Fibroblast of skin of scalp (primary cell): ENCODE measurements around the gene VWC2. TPM values are rescaled to one million over a fixed set of nuclear protein-coding genes. Genes with fewer than 3 reads are reported as not detected.

ENCODE experiments used
- DNase-seq: peaks from one replicate; pipeline ENCODE4 v3.0.0-alpha.2; 2013
- polyA plus RNA-seq, 2 experiments: library from polyadenylated mRNA; unstranded; fragments of 120-200 nt; gene quantifications; one replicate each; pipeline ENCODE4 v1.2.1, GENCODE V29; 2013; ENCODE audit not compliant: insufficient read length in 2 of 2

Gene VWC2
- not detected for polyA plus RNA-seq (2013, experiment 1 of 2; ENCODE audit: insufficient read length)
- 0.02 TPM for polyA plus RNA-seq (2013, experiment 2 of 2; ENCODE audit: insufficient read length)

DNA sequence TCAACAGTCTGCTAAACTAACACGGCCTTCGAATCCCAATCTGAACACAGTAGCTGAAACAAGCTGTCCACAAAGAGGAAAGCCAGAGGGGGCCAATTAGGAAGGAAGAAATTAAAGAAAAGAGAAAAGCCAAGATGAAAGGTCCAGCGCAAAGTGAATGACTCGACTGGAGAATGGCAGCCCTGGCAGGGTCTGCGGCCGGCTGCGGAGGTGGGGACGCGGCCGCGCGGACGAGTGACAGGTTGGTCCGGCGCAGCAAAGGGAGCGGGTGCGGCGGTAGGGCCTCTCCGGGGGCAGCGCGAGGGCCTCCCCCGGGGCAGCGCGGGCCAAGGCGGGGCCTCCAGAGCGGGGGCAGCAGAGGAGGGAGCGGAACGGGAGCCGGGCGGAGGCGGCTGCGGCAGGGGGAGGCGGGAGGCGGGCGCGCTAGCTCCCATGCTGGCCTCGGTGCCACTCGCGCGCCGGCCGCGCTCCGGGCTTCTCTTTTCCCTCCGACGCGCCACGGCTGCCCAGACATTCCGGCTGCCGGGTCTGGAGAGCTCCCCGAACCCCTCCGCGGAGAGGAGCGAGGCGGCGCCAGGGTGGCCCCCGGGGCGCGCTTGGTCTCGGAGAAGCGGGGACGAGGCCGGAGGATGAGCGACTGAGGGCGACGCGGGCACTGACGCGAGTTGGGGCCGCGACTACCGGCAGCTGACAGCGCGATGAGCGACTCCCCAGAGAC is at the start of gene VWC2:
VWC2 (plus strand) TSS at position 421 of the 718 bp plus-strand sequence. CDS start 1,798 bp downstream, outside the sequence.
- no peak for DNase-seq

DNA sequence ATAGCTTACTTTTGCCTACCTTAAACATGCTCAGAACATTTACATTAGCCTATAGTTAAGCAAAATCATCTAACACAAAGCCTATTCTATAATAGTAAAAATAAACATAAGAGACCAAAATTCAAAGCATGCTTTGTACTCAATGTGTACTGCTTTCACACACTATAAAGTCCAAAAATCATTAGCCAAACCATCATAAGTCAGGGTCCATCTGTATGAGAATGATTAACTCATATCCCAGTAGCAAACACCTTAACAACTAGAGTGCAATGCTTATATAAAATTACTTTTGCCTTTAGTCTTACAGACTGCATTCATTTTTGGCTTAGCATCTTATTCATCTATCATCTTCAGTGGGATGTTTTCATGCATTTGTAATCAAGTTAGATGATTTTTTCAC is 49.4 kb upstream of the VWC2 start:
- DNase-seq = no peak

DNA sequence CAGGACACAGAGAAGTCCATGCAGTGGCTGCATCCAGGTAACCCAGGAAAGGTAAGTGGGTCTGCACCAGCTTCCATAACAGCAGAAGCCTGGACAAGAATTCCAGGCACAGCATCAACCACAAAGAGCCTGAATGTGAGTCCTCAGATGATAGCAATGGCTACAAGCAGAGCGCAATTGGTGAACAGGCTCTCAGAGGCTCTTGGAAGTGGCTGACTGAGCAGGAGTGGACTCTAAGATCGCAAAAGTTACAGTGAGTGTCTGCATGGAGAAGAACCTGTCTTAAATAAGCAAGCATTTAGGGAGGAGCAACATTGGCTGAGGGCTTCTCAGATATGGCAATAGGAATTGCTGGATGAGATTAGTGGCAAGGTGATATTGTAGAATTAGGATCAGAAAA is 41.6 kb upstream of the VWC2 start:
- no peak for DNase-seq

- no peak for DNase-seq
These were observed 10.8 kb upstream of the VWC2 start for GRCh38 chr7:49762666-49763065.

DNA sequence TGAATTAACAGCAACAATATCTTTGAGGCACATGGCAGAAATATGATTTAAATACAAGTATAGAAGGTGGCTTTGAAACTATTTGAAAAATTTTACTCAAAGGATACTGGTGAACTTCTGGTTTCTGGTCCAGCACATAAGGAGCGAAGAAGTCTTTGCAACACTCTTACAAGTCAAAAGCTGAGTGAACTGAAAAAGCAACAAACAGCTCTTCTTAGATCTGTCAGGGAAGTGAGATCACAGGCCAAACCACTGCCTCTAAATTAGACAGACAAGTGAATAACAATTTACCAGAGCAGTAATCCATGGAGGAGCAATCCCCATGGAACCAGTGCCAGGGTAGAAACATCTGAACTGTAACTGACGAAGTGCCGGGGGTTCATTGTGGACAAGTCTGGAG is 9.6 kb upstream of the VWC2 start:
- DNase-seq = no peak

DNA sequence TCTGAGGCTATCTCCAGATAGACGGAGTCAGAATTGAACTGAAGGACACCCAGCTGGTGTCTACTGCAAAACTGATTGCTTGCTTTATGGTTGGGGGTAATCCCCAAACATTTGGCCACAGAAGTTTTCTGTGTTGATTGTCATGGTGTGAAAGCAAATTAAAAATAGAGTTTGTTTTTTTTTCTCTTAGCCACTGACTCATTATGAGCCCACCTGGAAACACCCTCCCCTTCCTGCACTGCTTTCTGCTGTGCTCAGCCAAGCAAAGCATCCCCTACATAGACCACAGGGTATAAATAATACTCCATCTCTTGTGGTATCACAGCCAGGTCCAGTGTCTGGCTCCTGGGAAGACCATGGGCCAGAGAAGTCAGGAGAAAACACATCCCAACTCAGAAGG is 6.5 kb upstream of the VWC2 start:
- DNase-seq = no peak

GRCh38 chr7:49767719-49768118 is 5.7 kb upstream of the VWC2 start:
- DNase-seq = no peak

DNA sequence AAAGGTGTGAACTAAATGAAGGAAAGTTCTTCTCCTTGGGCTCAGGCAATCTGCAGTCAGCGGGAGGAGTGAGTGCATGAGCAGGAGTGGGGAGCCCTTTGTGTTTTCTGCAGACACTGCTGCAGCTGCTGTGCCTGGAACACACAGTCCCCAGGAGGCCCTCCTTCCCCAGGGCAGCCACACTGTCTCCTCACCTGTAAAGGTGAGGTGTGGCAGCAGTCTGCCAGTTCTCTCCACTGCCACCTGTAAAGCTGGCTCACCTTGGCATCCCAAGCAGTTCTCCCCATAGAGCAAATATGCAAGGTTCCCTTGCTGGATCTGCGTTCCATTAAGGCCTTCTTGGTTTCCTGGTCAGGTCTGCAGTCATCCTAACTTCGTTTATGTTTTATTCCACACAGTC is 5.2 kb upstream of the VWC2 start:
- DNase-seq = no peak

DNA sequence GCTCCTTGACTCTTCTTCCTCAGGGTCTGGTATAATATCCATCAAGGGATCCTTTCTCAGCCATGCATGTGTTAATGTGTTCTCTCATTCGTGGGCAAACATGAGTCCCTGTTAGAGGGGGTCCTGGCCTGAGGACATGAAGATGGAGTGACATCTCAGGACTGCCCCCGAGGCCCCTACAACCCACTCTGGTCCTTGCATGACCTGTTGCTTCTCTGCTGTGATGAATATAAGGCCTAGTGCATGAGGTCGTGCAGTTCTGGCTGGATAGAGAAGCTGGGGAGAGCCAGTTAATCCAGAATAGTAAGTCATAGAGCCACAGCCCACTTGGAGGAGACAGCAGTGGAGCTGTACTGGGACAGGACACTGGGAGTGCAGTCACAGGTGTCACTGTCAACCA is 4.6 kb upstream of the VWC2 start:
- no peak for DNase-seq

- DNase-seq = no peak
These were observed 4.1 kb upstream of the VWC2 start for GRCh38 chr7:49769285-49769857.

- DNase-seq = no peak
These were observed 2.6 kb upstream of the VWC2 start for GRCh38 chr7:49770838-49771237.

DNA sequence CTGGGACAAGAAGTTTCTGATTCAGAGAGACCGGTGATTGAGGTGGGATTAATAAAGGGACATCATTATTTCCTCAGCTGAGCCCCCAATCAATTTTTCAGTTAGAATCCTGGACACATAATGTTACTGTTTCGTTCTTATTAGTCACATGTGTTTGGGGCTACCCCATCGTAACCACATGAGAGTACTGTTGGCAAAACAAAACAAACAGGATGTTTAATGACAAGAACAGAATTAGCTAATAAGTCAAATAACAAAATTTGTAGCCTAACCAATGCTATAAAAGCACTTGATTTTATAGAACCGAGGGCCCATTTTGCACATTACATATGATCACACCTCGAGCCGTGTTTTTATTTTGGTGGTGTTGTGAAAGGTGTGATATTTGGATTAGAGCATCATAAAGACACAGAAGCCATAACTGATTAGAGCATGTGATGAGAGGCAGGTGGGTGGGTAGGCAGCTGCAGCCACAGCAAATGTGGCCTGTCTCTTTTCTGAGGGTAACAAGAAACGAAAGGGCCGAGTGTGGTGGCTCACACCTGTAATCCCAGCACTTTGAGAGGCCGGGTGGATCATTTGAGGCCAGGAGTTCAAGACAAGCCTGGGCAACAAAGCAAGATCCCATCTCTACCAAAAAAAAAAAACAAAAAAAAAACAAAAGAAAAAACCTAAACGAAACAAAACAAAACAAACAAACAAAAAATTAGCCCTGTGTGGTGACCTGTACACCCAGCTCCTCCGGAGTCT is 1.8 kb upstream of the VWC2 start:
- DNase-seq = no peak

- no peak for DNase-seq
These were observed 571 bp upstream of the VWC2 start for GRCh38 chr7:49772916-49773217.

DNA sequence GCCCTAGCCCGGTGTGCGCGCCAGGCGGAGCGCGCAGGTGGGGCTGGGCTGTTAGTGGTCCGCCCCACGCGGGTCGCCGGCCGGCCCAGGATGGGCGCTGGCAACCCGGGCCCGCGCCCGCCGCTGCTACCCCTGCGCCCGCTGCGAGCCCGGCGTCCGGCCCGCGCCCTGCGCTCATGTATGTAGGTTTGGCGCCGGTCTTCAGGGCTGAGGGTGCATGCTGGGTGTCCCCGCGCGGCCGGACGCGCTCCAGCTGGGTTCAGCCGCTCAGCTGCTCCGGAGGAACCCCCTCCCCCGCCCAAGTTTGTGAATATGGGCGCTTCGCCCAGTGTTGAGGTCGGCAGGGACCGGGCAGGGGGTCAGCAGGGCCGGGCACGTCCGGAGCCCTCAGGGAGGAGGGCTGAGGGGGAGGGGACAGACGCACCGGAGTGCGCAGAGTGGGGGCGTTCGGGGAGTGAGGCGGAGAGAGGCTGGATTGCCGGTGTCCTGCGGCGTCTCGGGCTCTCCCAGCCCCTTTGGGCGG is 559 bp downstream of the VWC2 start:
- no peak for DNase-seq

DNA sequence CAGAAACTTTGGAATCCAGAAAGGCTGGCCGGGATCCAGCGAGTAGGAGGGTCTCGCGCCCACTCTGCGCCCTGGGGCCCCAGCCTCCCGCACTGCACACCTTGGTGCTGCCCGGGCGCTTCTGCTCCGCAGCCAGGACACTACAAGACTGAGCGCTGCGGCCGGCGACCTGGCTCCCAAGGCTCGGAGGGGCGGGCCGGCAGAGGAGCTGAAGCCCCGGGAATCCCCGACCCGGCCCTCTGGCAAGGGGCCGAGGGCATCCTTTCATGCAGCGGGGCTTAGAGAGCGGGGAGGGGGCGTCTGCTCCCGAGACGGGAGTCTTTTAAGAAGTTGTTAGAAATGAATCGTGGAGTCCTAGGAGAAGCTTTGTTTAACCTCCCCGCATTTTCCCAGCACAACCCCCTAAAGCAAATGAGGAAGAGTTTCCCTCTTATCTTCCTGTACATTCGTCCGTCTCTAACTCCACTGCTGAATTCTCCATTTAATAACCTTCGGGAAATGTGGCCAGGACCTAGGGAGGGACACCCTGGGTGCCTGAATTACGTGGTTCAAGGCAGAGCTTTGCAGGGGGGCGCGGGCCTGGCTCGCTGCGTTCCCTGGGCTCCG is 1.1 kb downstream of the VWC2 start:
- no peak for DNase-seq

- no peak for DNase-seq
These were observed 1.9 kb downstream of the VWC2 start for GRCh38 chr7:49775065-49775948.

GRCh38 chr7:49775949-49776443 is 2.6 kb downstream of the VWC2 start:
- no peak for DNase-seq

DNA sequence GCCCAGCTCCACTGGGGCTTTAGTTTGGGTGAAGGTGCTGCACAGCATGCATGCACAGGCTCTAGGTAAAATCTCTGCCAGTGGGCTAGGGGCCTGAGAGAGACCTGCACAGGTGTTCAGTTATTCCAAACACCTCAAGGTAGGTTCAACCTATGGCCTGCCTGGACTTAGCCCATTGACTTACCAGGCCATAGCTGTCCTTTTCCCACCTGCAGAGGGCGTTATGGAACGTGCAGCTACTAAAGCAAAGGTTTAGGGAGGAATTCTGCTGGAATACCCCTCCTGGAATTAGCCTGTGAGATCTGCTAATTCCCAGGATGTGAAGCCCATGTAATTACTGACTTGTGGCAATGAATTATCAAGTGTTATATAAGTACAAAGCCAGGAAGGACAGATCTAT is 3.6 kb downstream of the VWC2 start:
- no peak for DNase-seq

DNA sequence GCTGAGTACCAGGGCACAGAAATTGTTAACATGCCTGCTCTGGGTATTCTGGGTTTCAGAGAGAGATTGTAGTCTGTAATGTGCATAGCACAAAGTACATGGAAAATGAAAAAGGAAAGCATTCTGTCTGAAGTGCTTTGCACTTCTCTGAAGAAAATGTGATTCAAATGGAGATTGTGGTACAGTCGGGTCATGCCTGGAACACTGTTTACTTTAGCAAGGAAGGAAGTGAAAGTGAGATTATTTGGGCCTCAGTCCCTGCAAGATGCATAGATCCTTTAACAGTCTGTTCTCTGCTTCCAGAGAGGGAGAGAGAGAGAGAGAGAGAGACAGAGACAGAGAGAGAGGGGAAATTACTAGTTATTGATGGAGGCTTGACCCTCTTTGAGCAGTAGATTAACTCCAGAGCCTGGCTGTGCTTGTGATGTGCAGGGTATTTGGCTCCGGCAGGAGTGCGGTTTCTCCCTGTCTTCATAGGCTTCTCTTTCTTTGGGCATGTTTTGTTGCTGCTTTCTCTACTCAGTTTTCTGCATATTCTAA is 5.4 kb downstream of the VWC2 start:
- DNase-seq = no peak

DNA sequence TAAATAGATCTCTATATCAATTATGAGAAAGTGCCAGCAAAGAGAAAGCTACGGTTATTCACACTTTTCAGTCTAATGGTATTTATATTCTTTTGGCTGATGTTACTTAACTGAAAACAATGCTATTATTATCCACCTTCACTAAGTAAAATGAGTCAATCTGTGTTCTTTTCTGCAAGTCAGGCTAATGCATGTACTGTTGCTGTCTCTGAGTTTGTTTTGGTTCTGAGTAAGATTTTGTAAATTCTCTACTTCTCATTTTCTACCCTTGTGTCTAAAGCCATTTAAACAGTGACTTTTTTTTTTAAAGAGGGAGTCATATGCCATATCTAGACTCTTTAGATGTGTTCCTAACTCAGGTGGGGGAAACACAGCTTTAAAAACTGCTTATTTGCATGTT is 7.5 kb downstream of the VWC2 start:
- no peak for DNase-seq

DNA sequence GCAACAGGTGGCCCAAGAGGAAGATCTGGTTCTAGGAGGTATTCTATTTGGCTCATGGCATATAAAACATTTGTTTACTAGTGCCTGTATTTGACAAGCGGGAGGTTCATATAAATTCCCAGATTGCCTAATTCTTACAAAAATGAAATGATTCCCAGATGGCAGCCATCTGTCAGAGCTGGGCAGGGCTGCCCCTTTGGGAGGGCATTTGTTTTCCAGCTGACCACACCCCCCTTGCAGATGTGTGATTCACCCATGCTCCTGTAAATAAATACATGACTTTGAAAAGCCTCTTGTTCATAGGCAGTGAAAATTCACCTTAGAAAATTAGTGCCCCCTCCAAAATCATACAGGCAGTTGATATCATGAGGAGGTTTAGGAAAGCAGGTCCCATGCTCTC is 8.6 kb downstream of the VWC2 start:
- no peak for DNase-seq

DNA sequence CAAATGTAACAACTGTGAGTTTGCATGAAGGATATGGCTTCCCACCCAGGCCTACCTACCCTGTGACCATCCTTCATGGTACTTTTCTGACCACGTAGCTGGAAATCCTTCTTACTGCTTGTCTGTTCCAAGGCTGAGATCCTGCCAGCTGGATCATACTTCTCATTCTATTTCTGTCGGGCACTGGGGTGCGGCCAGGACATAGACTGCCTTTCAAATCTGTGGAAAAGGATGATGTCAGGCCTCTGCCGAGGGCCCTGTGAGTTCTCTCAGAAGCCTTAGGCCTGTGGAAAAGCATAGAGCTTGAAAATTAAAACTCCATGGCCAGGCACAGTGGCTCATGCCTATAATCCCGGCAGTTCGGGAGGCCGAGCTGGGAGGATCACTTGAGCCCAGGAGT is 10.0 kb downstream of the VWC2 start:
- DNase-seq = no peak
